Endodermal cell (in vitro differentiated cells): ENCODE measurements around the gene RNF181. TPM values are rescaled to one million over a fixed set of nuclear protein-coding genes. Genes with fewer than 3 reads are reported as not detected.

ENCODE experiments used
- DNase-seq: peaks from one replicate; pipeline ENCODE4 v3.0.0-alpha.2; 2017
- H3K27ac ChIP-seq: 2 replicates; pipeline ENCODE4 v1.5.1; 2013; ENCODE audit warnings: mild to moderate bottlenecking, low read depth, low read length, moderate library complexity
- H3K27me3 ChIP-seq: 2 replicates; pipeline ENCODE4 v1.6.1; 2013; ENCODE audit warnings: mild to moderate bottlenecking, low read length, moderate library complexity; ENCODE audit not compliant: insufficient read depth, control insufficient read depth, poor library complexity, severe bottlenecking
- H3K36me3 ChIP-seq: 2 replicates; pipeline ENCODE4 v1.7.0; 2013; ENCODE audit warnings: mild to moderate bottlenecking, low read length, moderate library complexity; ENCODE audit not compliant: control insufficient read depth, insufficient read depth
- H3K4me1 ChIP-seq: one replicate; pipeline ENCODE4 v1.7.0; 2013; ENCODE audit warnings: low read length; ENCODE audit not compliant: control insufficient read depth, insufficient read depth
- H3K4me3 ChIP-seq: 2 replicates; pipeline ENCODE4 v1.5.1; 2013; ENCODE audit warnings: mild to moderate bottlenecking, low read length, moderate library complexity
- H3K9ac ChIP-seq: 2 replicates; pipeline ENCODE4 v1.6.1; 2013; ENCODE audit warnings: mild to moderate bottlenecking, low read length, moderate library complexity; ENCODE audit not compliant: poor library complexity, severe bottlenecking; ENCODE audit errors: extremely low read depth
- H3K9me3 ChIP-seq: 2 replicates; pipeline ENCODE4 v1.6.1; 2013; ENCODE audit warnings: mild to moderate bottlenecking, low read length, moderate library complexity; ENCODE audit not compliant: control insufficient read depth
- H3K27ac Mint-ChIP-seq: 2 replicates; pipeline ENCODE4 v1.8.0; 2020; ENCODE audit warnings: mixed read lengths
- H3K27me3 Mint-ChIP-seq: 2 replicates; pipeline ENCODE4 v1.8.0; 2021; ENCODE audit warnings: mild to moderate bottlenecking, mixed read lengths; ENCODE audit not compliant: insufficient read depth
- H3K36me3 Mint-ChIP-seq: 2 replicates; pipeline ENCODE4 v1.8.0; 2020; ENCODE audit warnings: low read depth, mixed read lengths
- H3K4me1 Mint-ChIP-seq: 2 replicates; pipeline ENCODE4 v1.8.0; 2020; ENCODE audit warnings: mixed read lengths
- H3K4me3 Mint-ChIP-seq: 2 replicates; pipeline ENCODE4 v1.8.0; 2020; ENCODE audit warnings: mild to moderate bottlenecking, moderate library complexity, mixed read lengths
- H3K9me3 Mint-ChIP-seq: 2 replicates; pipeline ENCODE4 v1.8.0; 2020; ENCODE audit warnings: mild to moderate bottlenecking, mixed read lengths
- WGBS, 2 experiments: methylation state at CpG; one replicate each; pipeline versions ENCODE4 v1.1.5 to v1.1.7; 2013; ENCODE audit warnings: missing lambda C conversion rate in 2 of 2, mixed read lengths in 1 of 2; ENCODE audit not compliant: insufficient coverage in 1 of 2, insufficient read length in 1 of 2; 5-methylcytosine and 5-hydroxymethylcytosine counted together
- total RNA-seq, 2 donors: library from RNA; stranded (reverse); fragmentation: NEBNext Ultra II Directional in 1 of 2; extraction: Animal tissue kit (Norgen Biotek cat#: 25700) in 1 of 2; gene quantifications; 2 replicates in 1 of 2; 3 replicates in 1 of 2; pipeline ENCODE4 v1.2.1, GENCODE V29; 2021
- TF ChIP-seq, protein P1 (sequence below): fragments of 200-600 bp; sonication (generic); conservative IDR thresholded peaks from 2 replicates; pipeline ENCODE4 v1.5.0; 2021; ENCODE audit warnings: antibody characterized with exemption, mild to moderate bottlenecking

The RNF181 gene
- total RNA-seq, 2 donors from 2014 or later = 113 to 118 TPM

GRCh38 chr2:85549095-85549494, 46.5 kb upstream of the RNF181 start:
- DNase-seq = no peak
- Histone ChIP-seq H3K9ac (no peak overlapping the region), H3K36me3 (peaks cover 80% of the 10 kb centered on the region), H3K4me3 (no peak overlapping the region), H3K27ac (no peak overlapping the region), H3K27me3 (no peaks in the 10 kb centered on the region), H3K9me3 (no peaks in the 10 kb centered on the region), H3K4me1 (no peaks in the 10 kb centered on the region)
- H3K4me1 Mint-ChIP-seq = peaks cover 6% of the 10 kb centered on the region
- TF ChIP-seq, protein P1, sequence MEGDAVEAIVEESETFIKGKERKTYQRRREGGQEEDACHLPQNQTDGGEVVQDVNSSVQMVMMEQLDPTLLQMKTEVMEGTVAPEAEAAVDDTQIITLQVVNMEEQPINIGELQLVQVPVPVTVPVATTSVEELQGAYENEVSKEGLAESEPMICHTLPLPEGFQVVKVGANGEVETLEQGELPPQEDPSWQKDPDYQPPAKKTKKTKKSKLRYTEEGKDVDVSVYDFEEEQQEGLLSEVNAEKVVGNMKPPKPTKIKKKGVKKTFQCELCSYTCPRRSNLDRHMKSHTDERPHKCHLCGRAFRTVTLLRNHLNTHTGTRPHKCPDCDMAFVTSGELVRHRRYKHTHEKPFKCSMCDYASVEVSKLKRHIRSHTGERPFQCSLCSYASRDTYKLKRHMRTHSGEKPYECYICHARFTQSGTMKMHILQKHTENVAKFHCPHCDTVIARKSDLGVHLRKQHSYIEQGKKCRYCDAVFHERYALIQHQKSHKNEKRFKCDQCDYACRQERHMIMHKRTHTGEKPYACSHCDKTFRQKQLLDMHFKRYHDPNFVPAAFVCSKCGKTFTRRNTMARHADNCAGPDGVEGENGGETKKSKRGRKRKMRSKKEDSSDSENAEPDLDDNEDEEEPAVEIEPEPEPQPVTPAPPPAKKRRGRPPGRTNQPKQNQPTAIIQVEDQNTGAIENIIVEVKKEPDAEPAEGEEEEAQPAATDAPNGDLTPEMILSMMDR = no peak
- H3K9me3 Mint-ChIP-seq = no peaks in the 10 kb centered on the region
- H3K27me3 Mint-ChIP-seq = no peaks in the 10 kb centered on the region
- WGBS, 2 experiments = 95 to 97% methylated on average over 10 of the region's 10 CpGs
- H3K27ac Mint-ChIP-seq = no peak overlapping the region
- H3K36me3 Mint-ChIP-seq = peaks cover 78% of the 10 kb centered on the region
- no peak overlapping the region for H3K4me3 Mint-ChIP-seq

DNA sequence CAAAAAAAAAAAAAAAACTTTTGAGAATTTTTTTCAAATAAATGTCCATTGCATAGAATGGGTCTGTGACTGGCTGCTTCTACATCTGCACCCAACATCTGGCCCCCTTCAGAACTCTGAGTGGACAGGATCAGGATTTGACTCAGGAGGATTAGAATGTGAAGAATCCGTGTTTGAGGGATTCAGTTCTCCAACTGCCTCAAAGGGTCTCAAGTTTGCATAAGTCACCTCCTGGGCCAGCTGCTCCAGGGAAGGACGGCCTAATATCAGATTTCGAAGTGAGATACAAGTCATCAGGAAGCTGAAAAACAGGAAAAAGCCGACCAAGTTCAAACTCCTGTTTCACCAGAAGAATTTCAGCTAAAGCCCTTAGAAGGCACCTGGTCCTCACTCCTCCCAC, 45.7 kb upstream of the RNF181 start:
- no peaks in the 10 kb centered on the region for H3K9me3 Mint-ChIP-seq
- no peak for DNase-seq
- Histone ChIP-seq H3K27me3 (no peaks in the 10 kb centered on the region), H3K9me3 (no peaks in the 10 kb centered on the region), H3K9ac (no peak overlapping the region), H3K36me3 (peaks cover 81% of the 10 kb centered on the region), H3K27ac (no peak overlapping the region), H3K4me1 (no peaks in the 10 kb centered on the region), H3K4me3 (no peak overlapping the region)
- H3K27ac Mint-ChIP-seq = peak overlapping the region; percentile 55
- H3K27me3 Mint-ChIP-seq = no peaks in the 10 kb centered on the region
- TF ChIP-seq, protein P1 = no peak
- 72 to 80% methylated on average over 4 of the region's 4 CpGs for WGBS, 2 experiments
- H3K36me3 Mint-ChIP-seq = peaks cover 77% of the 10 kb centered on the region
- peaks cover 6% of the 10 kb centered on the region for H3K4me1 Mint-ChIP-seq
- H3K4me3 Mint-ChIP-seq = no peak overlapping the region

GRCh38 chr2:85550486-85550885, 45.1 kb upstream of the RNF181 start:
- Histone ChIP-seq H3K4me3 (no peak overlapping the region), H3K27me3 (no peaks in the 10 kb centered on the region), H3K4me1 (no peaks in the 10 kb centered on the region), H3K9me3 (no peaks in the 10 kb centered on the region), H3K27ac (no peak overlapping the region), H3K36me3 (peaks cover 82% of the 10 kb centered on the region), H3K9ac (no peak overlapping the region)
- Mint-ChIP-seq H3K9me3 (no peaks in the 10 kb centered on the region), H3K4me1 (peaks cover 6% of the 10 kb centered on the region), H3K27ac (no peak overlapping the region), H3K27me3 (no peaks in the 10 kb centered on the region), H3K36me3 (peaks cover 76% of the 10 kb centered on the region), H3K4me3 (no peak overlapping the region)
- WGBS, 2 experiments = 94 to 95% methylated on average over 10 of the region's 10 CpGs
- DNase-seq = no peak
- TF ChIP-seq, protein P1 = no peak
